Aorta (tissue), 5 donors: ENCODE data around the gene BPIFB2. TPM values are rescaled to one million over a fixed set of nuclear protein-coding genes. Genes with fewer than 3 reads are reported as not detected.

ENCODE experiments used
- ATAC-seq: fragments of 200-7000 bp; cut with Tn5 transposase; one replicate; pipeline ENCODE4 v1.9.1; 2022; ENCODE audit warnings: moderate library complexity; ENCODE audit not compliant: low FRiP score
- DNase-seq, 2 donors: peaks; one replicate each; pipeline ENCODE4 v3.0.0-alpha.2; 2020
- H3K27ac ChIP-seq, 2 donors: one replicate each; pipeline ENCODE4 v1.5.1; 2013; ENCODE audit warnings: low read length in 2 of 2, mild to moderate bottlenecking in 2 of 2, moderate library complexity in 2 of 2, control low read depth in 1 of 2, inconsistent platforms in 1 of 2, low read depth in 1 of 2
- H3K27me3 ChIP-seq, 2 donors: one replicate each; pipeline ENCODE4 v1.6.1; 2013; ENCODE audit warnings: control low read depth in 1 of 2, low read length in 1 of 2, mild to moderate bottlenecking in 1 of 2, moderate library complexity in 1 of 2; ENCODE audit not compliant: insufficient read depth in 2 of 2, control insufficient read depth in 1 of 2
- H3K36me3 ChIP-seq, 2 donors: one replicate each; pipeline ENCODE4 v1.6.1; 2013; ENCODE audit warnings: control low read depth in 1 of 2, low read length in 1 of 2, mild to moderate bottlenecking in 1 of 2; ENCODE audit not compliant: insufficient read depth in 2 of 2, control insufficient read depth in 1 of 2
- H3K4me1 ChIP-seq, 2 donors: one replicate each; pipeline ENCODE4 v1.6.1; 2013; ENCODE audit warnings: low read length in 2 of 2, control low read depth in 1 of 2, mild to moderate bottlenecking in 1 of 2, moderate library complexity in 1 of 2; ENCODE audit not compliant: insufficient read depth in 2 of 2, control insufficient read depth in 1 of 2
- H3K4me3 ChIP-seq, 2 donors: one replicate each; pipeline ENCODE4 v1.5.1; 2013; ENCODE audit warnings: low read length in 2 of 2, control low read depth in 1 of 2, mild to moderate bottlenecking in 1 of 2
- H3K9me3 ChIP-seq: one replicate; pipeline ENCODE4 v1.6.1; 2013; ENCODE audit warnings: mild to moderate bottlenecking, low read length; ENCODE audit not compliant: control insufficient read depth
- WGBS, 2 donors: extraction: QIAGEN DNeasy Blood & Tissue Kit; methylation state at CpG; one replicate each; pipeline ENCODE4 v1.1.7; 2013; 5-methylcytosine and 5-hydroxymethylcytosine counted together
- intact Hi-C, 2 donors: fragments of 100-400 bp; cut with DNase I; formaldehyde crosslinking; loops; one replicate each; pipeline versions ENCODE4 v1.14.2 to v1.15.0; 2022
- polyA plus RNA-seq, 2 donors: library from polyadenylated mRNA; stranded (reverse); fragments of 200-250 nt; gene quantifications; one replicate each; pipeline ENCODE4 v1.2.3, GENCODE V29; 2013
- total RNA-seq, 2 donors: library from RNA; stranded (reverse); fragmentation: NEBNext Ultra II Directional; extraction: Animal tissue kit (Norgen Biotek cat#: 25700); gene quantifications; one replicate each; pipeline ENCODE4 v1.2.1, GENCODE V29; 2021
- donor health status: healthy with polysubstance abuse.
- donor health status: Bipolar disorder and iron deficiency.
- donor health status: DM: no; HTN: no; CAD: no.
- donor health status: DM: no; HTN: no; CAD: no.
- donor health status: DM: yes; HTN: yes; CAD: no.

BPIFB2 gene
- total and polyA plus RNA-seq, 4 donors, result not detected

DNA sequence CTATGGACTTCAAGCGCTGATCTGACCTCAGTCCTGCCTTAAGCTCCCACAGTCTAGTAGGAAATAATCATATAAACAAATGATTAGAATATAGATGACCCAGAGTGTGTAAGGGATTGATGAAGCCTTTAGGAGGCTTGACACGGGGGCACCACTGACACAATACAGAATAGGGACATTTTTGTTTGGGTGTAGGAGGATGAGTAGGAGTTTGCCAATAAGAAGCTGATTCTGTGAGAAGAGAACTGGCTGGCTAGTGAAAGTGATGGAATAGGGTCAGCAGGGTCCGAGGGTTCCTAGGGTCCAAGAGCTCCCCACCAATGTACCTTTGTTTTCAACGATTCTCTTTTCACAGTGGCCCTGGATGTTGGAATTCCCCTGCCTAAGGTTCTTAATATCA, 64.9 kb downstream of the BPIFB2 start:
- no peaks in the 10 kb centered on the region for H3K27me3 ChIP-seq
- no peak overlapping the region for H3K27ac ChIP-seq

DNA sequence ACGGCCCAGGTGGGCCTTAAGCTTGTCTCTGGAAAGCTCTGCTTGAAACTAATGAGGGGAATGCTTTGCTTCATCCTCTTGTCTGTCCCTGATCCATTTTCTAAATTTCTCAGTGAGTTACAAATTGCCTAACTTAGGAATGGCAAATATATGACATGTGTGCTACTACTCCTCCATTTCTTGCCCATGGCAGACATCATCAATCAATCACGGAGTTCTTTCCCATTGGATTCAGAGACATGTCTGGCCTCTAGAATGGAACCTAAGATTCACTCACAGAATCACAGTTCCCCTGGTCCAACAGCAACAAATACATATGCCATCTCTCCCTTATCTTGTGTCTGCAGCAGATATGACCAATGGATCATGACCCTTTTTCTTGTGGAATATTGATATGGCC, 65.3 kb downstream of the BPIFB2 start:
- ATAC-seq, result no peak
- no peaks in the 10 kb centered on the region for H3K27me3 ChIP-seq
- H3K9me3 ChIP-seq, result no peaks in the 10 kb centered on the region
- WGBS, 2 donors, result 79 to 81% methylated on average over 2 of the region's 2 CpGs
- H3K4me3 ChIP-seq, result no peak overlapping the region
- DNase-seq, result no peak
- H3K27ac ChIP-seq, result no peak overlapping the region
- intact Hi-C loops, result no loop called here
- H3K36me3 ChIP-seq, result no peaks in the 10 kb centered on the region
- no peaks in the 10 kb centered on the region for H3K4me1 ChIP-seq

More for the DNA sequence above, 64.9 kb downstream of the BPIFB2 start:
- Histone ChIP-seq H3K4me1 (no peaks in the 10 kb centered on the region), H3K36me3 (no peaks in the 10 kb centered on the region), H3K4me3 (no peak overlapping the region), H3K9me3 (no peaks in the 10 kb centered on the region)
- DNase-seq (no peak), ATAC-seq (no peak)
- intact Hi-C loops, result no loop called here
- 84 to 89% methylated on average over 4 of the region's 4 CpGs for WGBS, 2 donors

Other genes with a start within 250 kb of the BPIFB2 start
- 1 to 10 TPM in 1 of 2 donors, under 1 TPM in 1; 0.71 to 1.9 TPM for gene DNMT3B, start 245.3 kb upstream of the BPIFB2 start, total RNA-seq
- gene DNMT3B, start 245.3 kb upstream of the BPIFB2 start, polyA plus RNA-seq, result under 1 TPM; 0.25 to 0.79 TPM
- gene MAPRE1, start 187.8 kb upstream of the BPIFB2 start, total RNA-seq, result 100 to 1,000 TPM in 1 of 2 donors, 10 to 100 TPM in 1; 83.1 to 132 TPM
- gene MAPRE1, start 187.8 kb upstream of the BPIFB2 start, polyA plus RNA-seq, result 10 to 100 TPM; 48.4 to 83.4 TPM
- gene EFCAB8, start 148.8 kb upstream of the BPIFB2 start, total RNA-seq, result 1 to 10 TPM in 1 of 2 donors, under 1 TPM in 1; 0.81 to 1.1 TPM
- under 1 TPM in 1 of 2 donors, not detected in 1; 0.13 TPM for gene EFCAB8, start 148.8 kb upstream of the BPIFB2 start, polyA plus RNA-seq
- not detected for gene SUN5, start 3.3 kb upstream of the BPIFB2 start, total RNA-seq
- not detected for gene SUN5, start 3.3 kb upstream of the BPIFB2 start, polyA plus RNA-seq
- not detected for gene BPIFB6, start 23.9 kb downstream of the BPIFB2 start, total RNA-seq
- gene BPIFB6, start 23.9 kb downstream of the BPIFB2 start, polyA plus RNA-seq, result not detected
- gene BPIFB3, start 46.2 kb downstream of the BPIFB2 start, total RNA-seq, result not detected
- not detected for gene BPIFB3, start 46.2 kb downstream of the BPIFB2 start, polyA plus RNA-seq
- not detected for gene BPIFB4, start 71.9 kb downstream of the BPIFB2 start, total RNA-seq
- not detected for gene BPIFB4, start 71.9 kb downstream of the BPIFB2 start, polyA plus RNA-seq
- gene BPIFA2, start 160.5 kb downstream of the BPIFB2 start, total RNA-seq, result not detected
- not detected for gene BPIFA2, start 160.5 kb downstream of the BPIFB2 start, polyA plus RNA-seq
- not detected for gene BPIFA3, start 209.6 kb downstream of the BPIFB2 start, total RNA-seq
- not detected for gene BPIFA3, start 209.6 kb downstream of the BPIFB2 start, polyA plus RNA-seq
- gene BPIFA1, start 228.3 kb downstream of the BPIFB2 start, total RNA-seq, result not detected
- not detected for gene BPIFA1, start 228.3 kb downstream of the BPIFB2 start, polyA plus RNA-seq